Measurements from ENCODE around the gene RPIA.
"Not testable (repeated sequence)": the region's sequence is repeated elsewhere in the genome, so short reads cannot be mapped to it uniquely, and the experiment has no call there.

Gene RPIA

DNA sequence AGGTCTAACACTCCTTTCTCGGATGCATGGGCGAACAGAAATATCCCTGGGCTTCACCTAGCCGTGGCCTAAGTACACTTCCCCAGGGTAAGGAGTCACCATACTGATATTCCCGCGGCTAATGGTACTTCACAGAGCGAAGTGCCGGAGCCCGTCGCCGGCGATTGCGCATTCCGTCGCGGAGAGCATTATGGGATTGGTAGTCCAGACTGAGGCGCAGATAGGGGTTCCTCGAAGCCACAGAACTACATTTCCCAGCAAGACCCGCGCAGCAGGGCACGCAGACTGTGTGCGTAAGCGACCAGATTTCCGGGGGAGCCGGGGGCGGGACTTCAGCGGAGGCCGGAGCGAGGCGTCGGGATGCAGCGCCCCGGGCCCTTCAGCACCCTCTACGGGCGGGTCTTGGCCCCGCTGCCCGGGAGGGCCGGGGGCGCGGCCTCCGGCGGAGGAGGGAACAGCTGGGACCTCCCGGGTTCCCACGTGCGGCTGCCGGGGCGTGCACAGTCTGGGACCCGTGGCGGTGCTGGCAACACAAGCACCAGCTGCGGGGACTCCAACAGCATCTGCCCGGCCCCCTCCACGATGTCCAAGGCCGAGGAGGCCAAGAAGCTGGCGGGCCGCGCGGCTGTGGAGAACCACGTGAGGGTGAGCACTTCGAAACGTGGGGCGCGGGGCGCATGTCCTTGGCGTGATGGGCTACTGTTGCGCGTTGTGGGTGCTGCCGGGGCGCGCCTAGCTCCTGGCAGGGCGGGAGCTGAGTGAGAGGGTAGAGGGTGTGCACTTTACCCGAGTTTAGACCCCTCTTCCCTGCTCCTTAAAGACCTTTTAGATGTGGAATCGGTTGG is at the start of gene RPIA:
Gene RPIA, plus strand, starts transcription at position 335 of the 845 bp plus-strand sequence. Its CDS starts 26 bp downstream, at position 361.
- Histone ChIP-seq H3K9me3 (ENCODE audit: insufficient read depth, low read length) (peaks cover 28% of the 10 kb centered on the region), H3K4me3 (ENCODE audit: insufficient read length, low read depth) (peak within 1 kb of the TSS; percentile 65), H3K36me3 (ENCODE audit: insufficient read depth, insufficient read length, low read length) (no peaks in the 10 kb centered on the region), H3K27me3 (ENCODE audit: insufficient read depth, insufficient read length) (no peaks in the 10 kb centered on the region), H3K4me1 (ENCODE audit: insufficient read depth, insufficient read length) (no peaks in the 10 kb centered on the region), H3K9ac (ENCODE audit: insufficient read length, low read depth) (peak within 1 kb of the TSS; percentile 37)
- no peak for TF ChIP-seq SUZ12 (IDR thresholded peaks at IDR 0.05; ENCODE audit: extremely low read depth, insufficient read depth, insufficient read length)
- no peak for TF ChIP-seq ZNF274 (IDR thresholded peaks at IDR 0.05; ENCODE audit: low read depth, low read length)
- no peak for TF ChIP-seq YY1 (IDR thresholded peaks at IDR 0.05; ENCODE audit: insufficient read depth, insufficient read length)
- DNase-seq (ENCODE audit: low read depth, low spot score): peak; percentile 98

GRCh38 chr2:88642278-88642677 is 49.2 kb upstream of the RPIA start:
- no peak for TF ChIP-seq SUZ12 (IDR thresholded peaks at IDR 0.05; ENCODE audit: extremely low read depth, insufficient read depth, insufficient read length)
- TF ChIP-seq ZNF274 (IDR thresholded peaks at IDR 0.05; ENCODE audit: low read depth, low read length): no peak
- TF ChIP-seq YY1 (IDR thresholded peaks at IDR 0.05; ENCODE audit: insufficient read depth, insufficient read length): no peak
- Histone ChIP-seq H3K9me3 (ENCODE audit: insufficient read depth, low read length) (no peaks in the 10 kb centered on the region), H3K4me1 (ENCODE audit: insufficient read depth, insufficient read length) (no peaks in the 10 kb centered on the region), H3K27me3 (ENCODE audit: insufficient read depth, insufficient read length) (no peaks in the 10 kb centered on the region), H3K9ac (ENCODE audit: insufficient read length, low read depth) (no peak overlapping the region), H3K4me3 (ENCODE audit: insufficient read length, low read depth) (no peak overlapping the region), H3K36me3 (ENCODE audit: insufficient read depth, insufficient read length, low read length) (no peaks in the 10 kb centered on the region)
- no peak for DNase-seq (ENCODE audit: low read depth, low spot score)

GRCh38 chr2:88645291-88645882 is 46.1 kb upstream of the RPIA start:
- not testable (repeated sequence) for H3K36me3 ChIP-seq (ENCODE audit: insufficient read depth, insufficient read length, low read length); H3K4me3 ChIP-seq (ENCODE audit: insufficient read length, low read depth); H3K9ac ChIP-seq (ENCODE audit: insufficient read length, low read depth); H3K4me1 ChIP-seq (ENCODE audit: insufficient read depth, insufficient read length); H3K9me3 ChIP-seq (ENCODE audit: insufficient read depth, low read length); H3K27me3 ChIP-seq (ENCODE audit: insufficient read depth, insufficient read length); DNase-seq (ENCODE audit: low read depth, low spot score)

DNA sequence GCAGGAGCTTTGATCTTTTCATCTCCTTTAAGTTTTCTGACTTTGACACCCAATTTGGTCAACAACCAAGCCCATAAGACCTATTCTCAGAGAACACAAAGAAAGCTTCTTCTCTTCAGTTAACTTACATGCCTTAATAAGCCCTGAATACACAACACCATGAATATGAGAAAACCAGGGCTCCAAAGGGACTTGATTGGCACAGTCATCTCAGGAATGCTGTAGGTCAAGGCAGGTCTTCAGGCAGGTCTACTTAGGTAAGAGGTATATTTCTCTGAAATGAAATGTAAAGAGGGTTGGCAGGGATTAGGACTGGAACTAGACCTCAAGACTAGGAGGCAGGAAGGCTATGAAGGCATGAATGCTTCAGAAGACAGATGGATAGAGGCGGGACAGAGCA is 39.8 kb upstream of the RPIA start:
- DNase-seq (ENCODE audit: low read depth, low spot score): no peak
- Histone ChIP-seq H3K9me3 (ENCODE audit: insufficient read depth, low read length) (no peaks in the 10 kb centered on the region), H3K36me3 (ENCODE audit: insufficient read depth, insufficient read length, low read length) (no peaks in the 10 kb centered on the region), H3K4me3 (ENCODE audit: insufficient read length, low read depth) (no peak overlapping the region), H3K27me3 (ENCODE audit: insufficient read depth, insufficient read length) (no peaks in the 10 kb centered on the region), H3K4me1 (ENCODE audit: insufficient read depth, insufficient read length) (no peaks in the 10 kb centered on the region), H3K9ac (ENCODE audit: insufficient read length, low read depth) (no peak overlapping the region)
- TF ChIP-seq YY1 (IDR thresholded peaks at IDR 0.05; ENCODE audit: insufficient read depth, insufficient read length): no peak
- no peak for TF ChIP-seq ZNF274 (IDR thresholded peaks at IDR 0.05; ENCODE audit: low read depth, low read length)
- TF ChIP-seq SUZ12 (IDR thresholded peaks at IDR 0.05; ENCODE audit: extremely low read depth, insufficient read depth, insufficient read length): no peak

DNA sequence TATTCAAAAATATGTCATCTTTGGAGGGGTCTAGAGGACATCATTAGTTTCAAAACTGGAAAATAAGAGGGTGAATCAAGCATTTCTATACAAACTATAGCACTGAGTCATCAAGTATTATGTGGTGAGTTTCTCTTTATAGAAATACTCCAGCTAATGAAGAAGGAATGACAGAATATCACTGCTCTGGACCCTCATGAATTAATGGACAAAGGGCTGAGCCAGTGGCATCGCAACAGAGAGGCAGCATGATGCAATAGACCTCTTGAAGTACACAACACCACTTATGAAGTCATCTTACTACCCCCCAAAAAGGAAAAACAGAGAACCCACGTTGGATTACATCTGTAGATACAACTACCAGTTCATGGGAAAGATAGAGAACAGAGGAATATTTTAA is 36.8 kb upstream of the RPIA start:
- no peaks in the 10 kb centered on the region for H3K27me3 ChIP-seq (ENCODE audit: insufficient read depth, insufficient read length)
- H3K4me1 ChIP-seq (ENCODE audit: insufficient read depth, insufficient read length): peaks cover 2% of the 10 kb centered on the region
- H3K9me3 ChIP-seq (ENCODE audit: insufficient read depth, low read length): no peaks in the 10 kb centered on the region
- H3K36me3 ChIP-seq (ENCODE audit: insufficient read depth, insufficient read length, low read length): no peaks in the 10 kb centered on the region
- TF ChIP-seq ZNF274 (IDR thresholded peaks at IDR 0.05; ENCODE audit: low read depth, low read length) (no peak), YY1 (IDR thresholded peaks at IDR 0.05; ENCODE audit: insufficient read depth, insufficient read length) (no peak), SUZ12 (IDR thresholded peaks at IDR 0.05; ENCODE audit: extremely low read depth, insufficient read depth, insufficient read length) (no peak)
- DNase-seq (ENCODE audit: low read depth, low spot score): no peak
- no peak overlapping the region for H3K9ac ChIP-seq (ENCODE audit: insufficient read length, low read depth)
- no peak overlapping the region for H3K4me3 ChIP-seq (ENCODE audit: insufficient read length, low read depth)

DNA sequence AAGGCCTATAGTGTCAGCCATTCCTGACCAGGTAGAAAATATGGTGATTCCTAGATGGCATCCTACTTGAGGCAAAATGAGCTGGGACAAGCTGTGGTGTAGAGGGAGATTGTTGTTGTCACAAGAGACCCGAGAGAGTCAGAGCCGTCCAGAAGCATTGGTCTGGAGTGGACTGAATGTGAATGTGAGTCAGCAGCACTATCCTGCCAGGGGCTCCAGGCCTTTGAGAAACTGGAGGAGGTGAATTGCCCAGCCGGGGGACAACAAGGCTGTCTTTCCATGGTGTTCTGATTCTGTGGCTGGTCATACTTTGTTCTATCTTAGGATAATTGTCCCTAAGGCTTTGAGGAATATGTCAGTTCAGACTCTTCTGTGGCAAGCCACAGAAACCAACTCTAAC is 34.8 kb upstream of the RPIA start:
- no peak for DNase-seq (ENCODE audit: low read depth, low spot score)
- Histone ChIP-seq H3K4me1 (ENCODE audit: insufficient read depth, insufficient read length) (peaks cover 3% of the 10 kb centered on the region), H3K9ac (ENCODE audit: insufficient read length, low read depth) (no peak overlapping the region)

GRCh38 chr2:88657131-88657530 is 34.3 kb upstream of the RPIA start:
- H3K36me3 ChIP-seq (ENCODE audit: insufficient read depth, insufficient read length, low read length): no peaks in the 10 kb centered on the region
- no peak for TF ChIP-seq ZNF274 (IDR thresholded peaks at IDR 0.05; ENCODE audit: low read depth, low read length)
- TF ChIP-seq SUZ12 (IDR thresholded peaks at IDR 0.05; ENCODE audit: extremely low read depth, insufficient read depth, insufficient read length): no peak
- no peak for TF ChIP-seq YY1 (IDR thresholded peaks at IDR 0.05; ENCODE audit: insufficient read depth, insufficient read length)
- H3K27me3 ChIP-seq (ENCODE audit: insufficient read depth, insufficient read length): no peaks in the 10 kb centered on the region

More for the DNA sequence above, 34.8 kb upstream of the RPIA start:
- Histone ChIP-seq H3K9me3 (ENCODE audit: insufficient read depth, low read length) (no peaks in the 10 kb centered on the region), H3K4me3 (ENCODE audit: insufficient read length, low read depth) (no peak overlapping the region), H3K27me3 (ENCODE audit: insufficient read depth, insufficient read length) (no peaks in the 10 kb centered on the region), H3K36me3 (ENCODE audit: insufficient read depth, insufficient read length, low read length) (no peaks in the 10 kb centered on the region)
- no peak for TF ChIP-seq YY1 (IDR thresholded peaks at IDR 0.05; ENCODE audit: insufficient read depth, insufficient read length)
- no peak for TF ChIP-seq ZNF274 (IDR thresholded peaks at IDR 0.05; ENCODE audit: low read depth, low read length)
- TF ChIP-seq SUZ12 (IDR thresholded peaks at IDR 0.05; ENCODE audit: extremely low read depth, insufficient read depth, insufficient read length): no peak

More at GRCh38 chr2:88657131-88657530, 34.3 kb upstream of the RPIA start:
- Histone ChIP-seq H3K4me3 (ENCODE audit: insufficient read length, low read depth) (no peak overlapping the region), H3K9ac (ENCODE audit: insufficient read length, low read depth) (no peak overlapping the region), H3K9me3 (ENCODE audit: insufficient read depth, low read length) (no peaks in the 10 kb centered on the region), H3K4me1 (ENCODE audit: insufficient read depth, insufficient read length) (peaks cover 3% of the 10 kb centered on the region)
- DNase-seq (ENCODE audit: low read depth, low spot score): no peak

Measured in NT2/D1 (cell line).